Kidney epithelial cell (primary cell): ENCODE results near the gene NKPD1. TPM values are rescaled to one million over a fixed set of nuclear protein-coding genes. Genes with fewer than 3 reads are reported as not detected.
"Not testable (repeated sequence)": the region's sequence is repeated elsewhere in the genome, so short reads cannot be mapped to it uniquely, and the experiment has no call there.

ENCODE experiments used
- DNase-seq: peaks from one replicate; pipeline ENCODE4 v3.0.0-alpha.2; 2010; ENCODE audit warnings: low read depth
- H3K27me3 ChIP-seq: 2 replicates; pipeline ENCODE4 v1.6.0; 2011; ENCODE audit warnings: low read length; ENCODE audit not compliant: control insufficient read depth, insufficient read depth
- H3K36me3 ChIP-seq: 2 replicates; pipeline ENCODE4 v1.5.1; 2011; ENCODE audit warnings: low read length; ENCODE audit not compliant: control insufficient read depth, insufficient read depth
- H3K4me3 ChIP-seq: 2 replicates; pipeline ENCODE4 v1.5.1; 2011; ENCODE audit warnings: low read depth, mild to moderate bottlenecking, control low read depth, low read length
- CTCF ChIP-seq: IDR thresholded peaks from 2 replicates; pipeline ENCODE4 v1.5.1; 2011; ENCODE audit warnings: mild to moderate bottlenecking, moderate library complexity, low read length, control low read depth, inconsistent platforms; ENCODE audit not compliant: insufficient read depth, poor library complexity, severe bottlenecking
- total RNA-seq: library from RNA; depleted of rRNA; stranded (reverse); fragments of >200 nt; gene quantifications from 2 replicates; pipeline ENCODE4 v1.2.3, GENCODE V29; 2015

NKPD1 gene
- total RNA-seq, 1 donor from 2014 or later = 0.46 TPM

DNA sequence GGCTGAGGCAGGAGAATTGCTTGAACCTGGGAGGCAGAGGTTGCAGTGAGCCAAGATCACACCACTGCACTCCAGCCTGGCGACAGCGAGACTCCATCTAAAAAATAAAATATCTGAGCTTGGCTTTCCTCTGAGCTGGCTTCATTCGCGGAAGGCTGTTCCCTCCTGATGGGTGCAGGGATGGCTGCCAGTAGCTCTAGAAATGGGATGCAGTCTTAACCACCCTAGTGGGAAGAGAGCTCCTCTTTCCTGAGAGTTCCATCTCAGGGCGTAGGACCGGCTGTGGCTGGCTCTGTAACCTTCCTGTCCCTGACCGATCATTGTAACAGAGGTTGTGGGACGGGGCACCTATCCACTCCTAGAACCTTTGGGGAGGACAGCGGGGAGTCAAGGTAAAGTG is 35.4 kb downstream of the NKPD1 start:
- no peak for TF ChIP-seq CTCF
- Histone ChIP-seq H3K36me3 (no peaks in the 10 kb centered on the region), H3K27me3 (no peaks in the 10 kb centered on the region), H3K4me3 (no peak overlapping the region)
- no peak for DNase-seq

- no peak for DNase-seq
- Histone ChIP-seq H3K4me3 (no peak overlapping the region), H3K27me3 (no peaks in the 10 kb centered on the region), H3K36me3 (no peaks in the 10 kb centered on the region)
- no peak for TF ChIP-seq CTCF
These were observed 36.8 kb downstream of the NKPD1 start for GRCh38 chr19:45124021-45124420.

DNA sequence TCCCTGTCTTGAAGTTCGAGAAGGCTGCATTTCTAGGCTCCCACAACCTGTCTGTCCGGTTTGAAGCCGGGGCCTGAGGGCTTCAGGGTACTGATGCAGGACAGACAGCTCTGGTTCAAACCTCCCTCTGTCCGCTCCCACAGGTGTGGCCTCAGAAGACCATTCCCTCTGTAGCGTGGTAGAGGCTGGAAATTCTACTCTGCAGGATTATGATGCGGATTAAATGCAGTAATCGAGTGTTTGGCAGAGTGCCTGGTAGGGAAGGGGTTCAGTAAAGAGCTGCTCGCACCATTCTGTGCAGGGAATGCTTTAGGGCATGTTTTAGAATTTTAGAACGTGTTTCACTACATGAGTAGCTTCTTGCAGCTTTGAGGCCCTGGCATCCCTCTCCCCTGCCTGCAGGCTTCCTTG is 37.3 kb downstream of the NKPD1 start:
- no peak for TF ChIP-seq CTCF
- no peak for DNase-seq
- Histone ChIP-seq H3K36me3 (no peaks in the 10 kb centered on the region), H3K4me3 (no peak overlapping the region), H3K27me3 (no peaks in the 10 kb centered on the region)

- no peak for DNase-seq
- Histone ChIP-seq H3K4me3 (no peak overlapping the region), H3K27me3 (no peaks in the 10 kb centered on the region), H3K36me3 (no peaks in the 10 kb centered on the region)
- no peak for TF ChIP-seq CTCF
These were observed 38.0 kb downstream of the NKPD1 start for GRCh38 chr19:45122832-45123231.

GRCh38 chr19:45121827-45122345 is 38.9 kb downstream of the NKPD1 start:
- H3K36me3 ChIP-seq = no peaks in the 10 kb centered on the region
- no peak for DNase-seq
- H3K4me3 ChIP-seq = no peak overlapping the region
- TF ChIP-seq CTCF = no peak
- H3K27me3 ChIP-seq = no peaks in the 10 kb centered on the region

- no peak for TF ChIP-seq CTCF
- no peaks in the 10 kb centered on the region for H3K36me3 ChIP-seq
- no peak for DNase-seq
- H3K4me3 ChIP-seq = no peak overlapping the region
- no peaks in the 10 kb centered on the region for H3K27me3 ChIP-seq
These were observed 41.2 kb downstream of the NKPD1 start for GRCh38 chr19:45119582-45119981.

GRCh38 chr19:45118591-45119355 is 42.0 kb downstream of the NKPD1 start:
- not testable (repeated sequence) for H3K4me3 ChIP-seq, H3K36me3 ChIP-seq, DNase-seq, H3K27me3 ChIP-seq
